Skeletal muscle tissue (tissue), 4 donors: ENCODE measurements around the gene PDE4D. TPM values are rescaled to one million over a fixed set of nuclear protein-coding genes. Genes with fewer than 3 reads are reported as not detected.
"Not testable (repeated sequence)": the region's sequence is repeated elsewhere in the genome, so short reads cannot be mapped to it uniquely, and the experiment has no call there.

Experiments
- H3K27ac ChIP-seq: one replicate; pipeline ENCODE4 v1.7.0; 2013; ENCODE audit warnings: mild to moderate bottlenecking, low read depth, low read length, inconsistent platforms
- H3K27me3 ChIP-seq, 3 donors: one replicate each; pipeline ENCODE4 v1.7.0; 2013; ENCODE audit warnings: low read length in 3 of 3; ENCODE audit not compliant: control insufficient read depth in 3 of 3, insufficient read depth in 3 of 3
- H3K36me3 ChIP-seq, 3 donors: one replicate each; pipeline ENCODE4 v1.7.0; 2013; ENCODE audit warnings: low read length in 3 of 3; ENCODE audit not compliant: control insufficient read depth in 3 of 3, insufficient read depth in 3 of 3
- H3K4me1 ChIP-seq, 3 donors: one replicate each; pipeline ENCODE4 v1.7.0; 2013; ENCODE audit warnings: low read length in 3 of 3, mild to moderate bottlenecking in 3 of 3; ENCODE audit not compliant: control insufficient read depth in 3 of 3, insufficient read depth in 3 of 3
- H3K4me3 ChIP-seq, 3 donors: one replicate each; pipeline ENCODE4 v1.7.0; 2013; ENCODE audit warnings: low read length in 3 of 3
- H3K9ac ChIP-seq, 3 donors: one replicate each; pipeline ENCODE4 v1.7.0; 2013; ENCODE audit warnings: low read length in 3 of 3, mild to moderate bottlenecking in 3 of 3, moderate library complexity in 2 of 3, low read depth in 1 of 3
- H3K9me3 ChIP-seq, 3 donors: one replicate each; pipeline ENCODE4 v1.7.0; 2013; ENCODE audit warnings: low read length in 3 of 3; ENCODE audit not compliant: control insufficient read depth in 3 of 3
- total RNA-seq: library from RNA; depleted of rRNA; stranded (reverse); fragments of >200 nt; gene quantifications from one replicate; pipeline ENCODE4 v1.2.3, GENCODE V29; 2014
- donor health status: Osteomylitis.

The PDE4D gene
- total RNA-seq, 1 donor from 2014 or later: 59.0 TPM

DNA sequence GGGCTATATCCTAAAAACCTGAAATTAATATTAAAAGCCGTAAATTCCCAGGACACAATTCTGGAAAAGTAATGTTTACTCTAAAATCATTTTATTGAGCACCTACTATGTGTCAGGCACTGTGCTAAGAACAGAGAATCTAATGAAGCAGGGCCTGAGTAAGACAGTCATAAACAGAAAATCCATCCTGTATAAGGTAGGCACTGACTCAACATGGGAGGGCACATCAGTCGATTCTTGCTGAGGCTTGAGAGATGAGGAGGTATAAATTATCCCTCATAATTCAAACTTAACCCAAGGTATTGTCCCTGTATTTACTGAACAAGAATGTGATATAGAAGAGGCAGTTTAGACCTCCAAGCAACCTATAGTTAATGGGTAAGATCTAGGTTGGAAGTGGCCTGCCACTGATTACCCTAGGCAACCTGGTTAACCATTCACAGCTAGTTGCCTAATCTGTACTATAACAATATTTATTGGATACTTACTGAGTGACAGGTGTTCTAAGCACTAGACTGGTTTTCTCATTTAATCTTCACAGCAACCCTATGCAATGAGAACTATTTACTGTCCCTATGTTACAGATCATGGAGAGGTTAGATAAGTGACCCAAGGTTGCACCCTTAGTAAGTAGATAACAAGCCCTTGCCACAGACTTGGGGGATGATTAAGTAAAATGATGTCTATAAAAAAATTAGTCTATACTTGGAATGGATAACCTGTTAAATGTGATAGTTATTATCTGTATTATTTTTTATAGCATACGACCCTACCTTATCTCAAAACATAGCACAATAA is 317.7 kb downstream of the PDE4D start:
- Histone ChIP-seq H3K9me3 (no peaks in the 10 kb centered on the region), H3K27me3 (no peaks in the 10 kb centered on the region), H3K4me3 (no peak overlapping the region), H3K9ac (no peak overlapping the region), H3K4me1 (peaks cover 9 to 17% (median 14%) of the 10 kb centered on the region in 3 donors), H3K36me3 (no peaks in the 10 kb centered on the region), H3K27ac (no peak overlapping the region)

DNA sequence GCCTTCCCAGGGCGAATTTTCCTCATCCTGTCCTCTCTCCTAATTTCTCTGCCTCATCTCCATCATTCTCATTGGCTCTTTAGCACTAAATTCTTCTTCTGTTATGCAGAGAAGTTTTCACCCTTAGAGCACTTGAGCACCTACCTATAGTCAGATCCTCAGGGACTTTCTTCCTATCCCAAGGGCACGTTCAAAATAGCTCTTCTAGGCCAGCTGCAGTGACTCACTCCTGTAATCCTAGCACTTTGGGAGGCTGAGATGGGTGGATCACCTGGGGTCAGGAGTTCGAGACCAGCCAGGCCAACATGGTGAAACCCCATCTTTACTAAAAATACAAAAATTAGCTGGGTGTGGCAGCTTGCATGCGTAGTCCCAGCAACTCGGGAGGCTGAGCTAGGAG is 320.0 kb downstream of the PDE4D start:
- not testable (repeated sequence) for H3K36me3 ChIP-seq, H3K27ac ChIP-seq, H3K4me3 ChIP-seq, H3K9ac ChIP-seq, H3K27me3 ChIP-seq, H3K9me3 ChIP-seq, H3K4me1 ChIP-seq

DNA sequence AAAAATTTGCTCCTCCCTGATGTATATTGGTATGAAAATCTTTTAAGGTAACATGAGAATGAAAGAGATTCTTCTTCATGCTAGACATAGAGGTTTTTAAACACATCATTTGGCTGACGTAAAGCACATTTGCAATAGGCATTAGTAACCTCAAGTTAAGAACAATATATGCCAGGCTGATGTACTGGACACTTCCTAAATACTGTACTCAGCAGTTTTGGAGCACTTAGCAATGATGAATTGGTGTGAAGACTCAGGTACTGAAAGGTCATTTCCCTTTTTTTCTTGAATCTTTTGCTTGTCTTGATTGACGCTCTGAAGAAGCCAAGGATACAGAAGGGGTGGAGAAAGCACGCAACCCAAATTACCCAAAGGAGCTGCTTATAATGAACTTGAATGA is 322.5 kb downstream of the PDE4D start:
- no peaks in the 10 kb centered on the region for H3K9me3 ChIP-seq
- H3K4me1 ChIP-seq: peaks cover 0 to 1% (median 0%) of the 10 kb centered on the region in 3 donors
- no peaks in the 10 kb centered on the region for H3K36me3 ChIP-seq
- no peak overlapping the region for H3K9ac ChIP-seq
- no peaks in the 10 kb centered on the region for H3K27me3 ChIP-seq
- no peak overlapping the region for H3K4me3 ChIP-seq
- no peak overlapping the region for H3K27ac ChIP-seq

DNA sequence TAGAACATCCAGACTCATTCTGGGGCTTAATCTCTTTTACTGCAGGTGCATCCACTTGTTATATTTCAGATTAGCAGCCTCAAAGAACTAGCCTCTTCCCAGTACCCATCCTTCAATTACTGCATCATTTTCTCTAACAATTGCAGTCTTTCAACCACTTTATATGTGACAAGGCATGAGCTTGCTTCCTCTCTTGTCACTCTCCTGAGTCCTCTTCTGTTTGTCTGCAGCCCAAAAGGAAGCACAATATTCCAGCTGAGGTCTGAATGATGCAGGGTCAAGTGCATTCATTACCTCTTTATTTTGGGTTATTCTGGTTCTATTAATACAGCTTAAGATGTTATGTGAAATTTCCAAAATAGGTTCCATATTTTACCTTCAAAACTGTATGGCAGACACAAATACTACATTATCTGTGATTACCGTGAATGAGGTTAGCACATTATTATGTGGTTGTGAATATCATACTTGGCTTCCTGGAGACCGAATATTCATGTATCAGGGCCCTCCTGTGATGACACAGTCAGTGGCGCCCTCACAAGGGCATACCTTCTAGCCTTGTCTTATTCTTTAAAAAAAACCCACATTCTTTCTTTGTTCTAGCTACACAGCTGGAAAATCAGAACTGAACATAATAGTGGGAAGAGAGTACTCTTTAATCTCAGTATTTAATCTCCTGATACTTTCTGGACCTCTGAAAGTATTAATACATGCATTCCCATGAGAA is 323.8 kb downstream of the PDE4D start:
- Histone ChIP-seq H3K36me3 (no peaks in the 10 kb centered on the region), H3K4me3 (no peak overlapping the region), H3K9me3 (no peaks in the 10 kb centered on the region), H3K9ac (no peak overlapping the region), H3K27me3 (no peaks in the 10 kb centered on the region), H3K4me1 (peaks cover 0 to 13% (median 3%) of the 10 kb centered on the region in 3 donors), H3K27ac (no peak overlapping the region)

DNA sequence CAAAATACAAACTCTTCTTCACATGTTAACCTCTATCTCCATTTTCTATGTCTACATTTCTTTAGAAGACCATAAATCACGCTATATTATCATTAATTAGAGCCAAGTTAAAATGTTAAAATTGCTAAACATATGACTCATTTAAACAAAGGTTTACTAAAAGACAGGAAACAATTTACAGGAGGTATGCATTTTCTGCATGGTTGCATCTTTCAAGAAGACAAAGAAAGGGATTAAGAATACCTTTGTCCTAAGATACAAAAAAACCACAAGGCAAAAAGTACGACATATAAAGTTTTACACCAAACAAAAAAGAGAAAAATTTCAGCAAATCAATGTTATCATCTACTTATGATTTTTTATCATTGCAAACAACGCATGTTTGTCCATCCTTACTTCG is 324.4 kb downstream of the PDE4D start:
- H3K36me3 ChIP-seq: no peaks in the 10 kb centered on the region
- H3K9ac ChIP-seq: no peak overlapping the region
- no peak overlapping the region for H3K27ac ChIP-seq
- H3K27me3 ChIP-seq: no peaks in the 10 kb centered on the region
- no peaks in the 10 kb centered on the region for H3K9me3 ChIP-seq
- H3K4me3 ChIP-seq: no peak overlapping the region
- H3K4me1 ChIP-seq: peaks cover 0 to 17% (median 3%) of the 10 kb centered on the region in 3 donors

DNA sequence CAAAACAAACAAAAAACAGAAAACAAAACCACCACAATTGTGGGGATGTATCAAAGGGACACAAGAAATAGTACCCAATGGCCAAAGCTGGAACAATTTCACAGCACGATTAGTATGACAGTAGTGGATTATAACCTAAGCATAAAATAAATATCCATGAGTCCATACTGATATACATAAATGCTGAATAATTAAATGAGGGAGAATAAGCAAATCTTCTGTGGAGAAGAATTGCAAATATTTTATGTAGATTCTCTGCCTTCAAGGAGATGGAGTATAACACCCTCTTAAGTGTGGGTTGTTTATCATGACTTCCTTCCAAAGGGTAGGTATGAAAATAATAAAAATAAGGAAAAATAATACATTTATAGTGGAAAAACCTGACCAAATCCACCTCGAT is 325.4 kb downstream of the PDE4D start:
- Histone ChIP-seq H3K9ac (no peak overlapping the region), H3K36me3 (no peaks in the 10 kb centered on the region), H3K4me3 (no peak overlapping the region), H3K27ac (no peak overlapping the region), H3K4me1 (peaks cover 7 to 27% (median 7%) of the 10 kb centered on the region in 3 donors), H3K27me3 (no peaks in the 10 kb centered on the region), H3K9me3 (no peaks in the 10 kb centered on the region)

DNA sequence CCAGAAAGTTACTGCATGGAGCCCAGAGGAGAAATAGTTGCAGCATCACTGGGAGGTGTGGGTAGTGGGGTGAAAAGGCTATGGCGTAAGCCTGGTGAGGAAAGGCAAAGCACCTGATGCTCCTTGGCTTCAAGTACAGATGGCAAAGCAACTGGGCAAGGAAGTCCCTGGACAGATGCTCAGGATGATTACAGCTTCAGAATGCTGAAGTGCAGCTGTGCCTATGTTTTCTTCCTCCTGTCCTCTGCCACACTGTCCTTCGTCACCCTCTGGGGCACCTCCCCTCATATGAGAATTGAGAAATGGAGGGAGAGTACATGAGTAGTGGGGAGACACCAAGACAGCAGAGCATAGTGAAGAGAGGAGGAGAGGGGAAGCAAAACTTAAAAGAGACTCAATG is 328.0 kb downstream of the PDE4D start:
- Histone ChIP-seq H3K4me1 (peaks cover 12 to 31% (median 16%) of the 10 kb centered on the region in 3 donors), H3K27me3 (no peaks in the 10 kb centered on the region), H3K9me3 (no peaks in the 10 kb centered on the region), H3K36me3 (no peaks in the 10 kb centered on the region), H3K4me3 (no peak overlapping the region), H3K9ac (no peak overlapping the region), H3K27ac (no peak overlapping the region)

DNA sequence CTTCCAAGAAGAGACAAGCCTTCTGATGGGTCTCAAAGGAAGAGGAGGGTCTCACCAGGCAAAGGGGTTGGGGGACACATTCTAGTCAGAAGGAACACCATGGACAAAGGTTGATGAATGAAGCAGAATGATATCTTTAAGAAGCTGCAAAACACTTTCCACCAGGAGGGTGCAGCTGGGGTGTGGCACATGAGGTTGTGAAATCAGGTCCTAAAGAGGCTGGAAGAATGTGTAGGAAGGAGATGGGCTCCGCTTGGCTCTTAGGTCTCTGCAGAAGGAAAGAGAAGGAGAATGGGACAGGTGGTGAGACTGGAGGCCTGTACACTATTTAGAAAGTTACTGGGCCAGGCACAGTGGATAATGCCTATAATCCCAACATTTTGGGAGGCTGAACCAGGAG is 328.6 kb downstream of the PDE4D start:
- H3K36me3 ChIP-seq: no peaks in the 10 kb centered on the region
- no peaks in the 10 kb centered on the region for H3K9me3 ChIP-seq
- no peaks in the 10 kb centered on the region for H3K27me3 ChIP-seq
- no peak overlapping the region for H3K4me3 ChIP-seq
- H3K4me1 ChIP-seq: peaks cover 12 to 31% (median 16%) of the 10 kb centered on the region in 3 donors
- H3K27ac ChIP-seq: no peak overlapping the region
- H3K9ac ChIP-seq: no peak overlapping the region

DNA sequence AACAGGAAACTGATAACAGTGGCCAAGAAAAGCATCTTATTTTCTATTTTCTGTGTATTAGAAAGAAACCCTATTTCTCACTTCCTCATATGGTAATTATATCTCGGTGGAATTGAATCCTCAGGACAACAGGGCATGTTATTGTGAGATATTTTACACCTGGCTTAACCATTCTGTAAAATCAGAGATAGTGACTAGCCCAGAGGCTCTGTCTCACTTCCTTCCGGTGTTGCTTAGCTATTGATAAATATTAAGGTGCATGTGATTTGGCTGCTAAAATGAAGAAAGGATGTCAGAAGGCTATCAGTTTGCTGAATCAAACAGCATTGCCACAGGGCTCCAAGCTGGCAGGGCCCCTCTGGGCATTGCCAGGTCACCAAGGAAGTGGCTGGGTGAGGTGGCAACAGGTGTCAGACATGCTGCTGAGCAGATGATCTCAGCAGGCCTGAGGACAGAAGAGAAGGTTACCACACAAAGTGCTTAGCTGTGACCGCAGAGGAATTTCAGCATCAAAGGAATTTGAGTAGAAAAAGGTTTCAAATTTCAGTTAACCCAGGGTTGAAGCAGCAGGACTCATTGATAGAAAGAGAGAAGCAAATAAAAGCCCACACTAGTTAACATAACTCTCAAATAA is 330.7 kb downstream of the PDE4D start:
- peak overlapping the region; percentile 77 for H3K27ac ChIP-seq
- H3K9ac ChIP-seq: no peak overlapping the region

DNA sequence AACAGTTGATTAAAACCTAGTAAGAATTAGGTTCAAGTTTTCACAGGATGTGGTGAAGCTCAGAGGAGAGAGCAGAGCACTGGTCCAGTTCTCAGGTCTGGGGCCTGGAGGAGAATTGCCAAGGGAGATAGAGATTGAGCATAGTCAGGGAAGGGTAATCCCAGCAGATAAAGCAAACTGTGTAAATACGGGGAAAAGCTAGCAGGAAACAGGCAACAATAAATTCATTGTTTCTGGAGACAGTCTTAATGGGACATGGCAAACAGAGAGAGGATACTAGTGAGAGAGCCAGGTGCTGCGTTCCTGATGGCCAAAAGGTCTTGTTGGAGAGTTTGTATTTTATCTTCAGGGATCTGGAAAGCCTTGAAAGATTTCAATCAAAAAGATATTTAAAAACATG is 333.0 kb downstream of the PDE4D start:
- H3K9ac ChIP-seq: no peak overlapping the region
- no peaks in the 10 kb centered on the region for H3K27me3 ChIP-seq
- no peaks in the 10 kb centered on the region for H3K9me3 ChIP-seq
- H3K36me3 ChIP-seq: no peaks in the 10 kb centered on the region
- peaks cover 10 to 26% (median 16%) of the 10 kb centered on the region in 3 donors for H3K4me1 ChIP-seq
- no peak overlapping the region for H3K4me3 ChIP-seq
- H3K27ac ChIP-seq: no peak overlapping the region

More for the DNA sequence above, 330.7 kb downstream of the PDE4D start:
- Histone ChIP-seq H3K27me3 (no peaks in the 10 kb centered on the region), H3K4me1 (peaks cover 12 to 31% (median 16%) of the 10 kb centered on the region in 3 donors), H3K4me3 (no peak overlapping the region), H3K36me3 (no peaks in the 10 kb centered on the region), H3K9me3 (no peaks in the 10 kb centered on the region)
